ENCODE results near the gene TMEM238L.

DNA sequence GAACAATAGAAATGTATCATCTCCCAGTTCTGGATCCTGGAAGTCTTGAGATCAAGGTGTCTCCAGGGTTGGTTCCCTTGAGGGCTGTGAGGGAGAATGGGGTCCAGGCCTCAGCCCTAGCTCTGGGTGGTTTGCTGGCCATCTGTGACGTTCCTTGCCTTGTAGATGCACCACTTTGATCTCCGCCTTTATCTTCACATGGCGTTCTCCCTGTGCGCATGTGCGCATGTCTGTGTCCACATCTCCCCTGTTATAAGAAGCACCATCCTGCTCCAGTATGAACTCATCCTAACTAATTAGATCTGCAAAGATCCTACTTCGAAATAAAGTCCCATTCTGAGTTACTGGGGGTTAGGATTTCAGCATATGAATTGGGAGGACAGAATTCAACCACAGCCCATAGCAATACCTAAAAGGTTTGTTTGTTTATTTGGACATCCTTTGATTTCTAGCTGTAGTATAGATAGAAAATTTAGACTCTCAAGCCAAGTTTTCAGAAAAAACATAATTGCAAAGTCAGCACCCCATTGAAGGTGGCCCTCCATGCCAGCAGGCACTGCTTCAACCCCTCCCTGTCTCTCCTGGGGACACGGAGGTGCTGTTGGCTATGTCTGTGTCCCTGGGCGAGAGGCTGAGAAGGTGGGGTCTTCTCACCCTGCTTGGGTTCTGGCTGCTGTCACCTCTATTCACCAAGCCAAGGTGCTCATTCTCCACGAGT is 2.8 kb upstream of the TMEM238L start:
- TF ChIP-seq, protein P1, sequence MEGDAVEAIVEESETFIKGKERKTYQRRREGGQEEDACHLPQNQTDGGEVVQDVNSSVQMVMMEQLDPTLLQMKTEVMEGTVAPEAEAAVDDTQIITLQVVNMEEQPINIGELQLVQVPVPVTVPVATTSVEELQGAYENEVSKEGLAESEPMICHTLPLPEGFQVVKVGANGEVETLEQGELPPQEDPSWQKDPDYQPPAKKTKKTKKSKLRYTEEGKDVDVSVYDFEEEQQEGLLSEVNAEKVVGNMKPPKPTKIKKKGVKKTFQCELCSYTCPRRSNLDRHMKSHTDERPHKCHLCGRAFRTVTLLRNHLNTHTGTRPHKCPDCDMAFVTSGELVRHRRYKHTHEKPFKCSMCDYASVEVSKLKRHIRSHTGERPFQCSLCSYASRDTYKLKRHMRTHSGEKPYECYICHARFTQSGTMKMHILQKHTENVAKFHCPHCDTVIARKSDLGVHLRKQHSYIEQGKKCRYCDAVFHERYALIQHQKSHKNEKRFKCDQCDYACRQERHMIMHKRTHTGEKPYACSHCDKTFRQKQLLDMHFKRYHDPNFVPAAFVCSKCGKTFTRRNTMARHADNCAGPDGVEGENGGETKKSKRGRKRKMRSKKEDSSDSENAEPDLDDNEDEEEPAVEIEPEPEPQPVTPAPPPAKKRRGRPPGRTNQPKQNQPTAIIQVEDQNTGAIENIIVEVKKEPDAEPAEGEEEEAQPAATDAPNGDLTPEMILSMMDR (IDR thresholded peaks at IDR 0.05; ENCODE audit: low read depth, low read length, poor library complexity, severe bottlenecking), result no peak
- no peak for TF ChIP-seq EZH2phosphoT487 (IDR thresholded peaks at IDR 0.05; ENCODE audit: borderline replicate concordance, low read length)

Data from DOHH2 (cell line).